Measurements from ENCODE around the gene DLG2.
"Not testable (repeated sequence)": the region's sequence is repeated elsewhere in the genome, so short reads cannot be mapped to it uniquely, and the experiment has no call there.

DLG2 gene

GRCh38 chr11:83809274-83809673 is 1817.9 kb downstream of the DLG2 start:
- no peak for DNase-seq

- DNase-seq = no peak
Measured at GRCh38 chr11:83801799-83802198, 1825.3 kb downstream of the DLG2 start.

DNA sequence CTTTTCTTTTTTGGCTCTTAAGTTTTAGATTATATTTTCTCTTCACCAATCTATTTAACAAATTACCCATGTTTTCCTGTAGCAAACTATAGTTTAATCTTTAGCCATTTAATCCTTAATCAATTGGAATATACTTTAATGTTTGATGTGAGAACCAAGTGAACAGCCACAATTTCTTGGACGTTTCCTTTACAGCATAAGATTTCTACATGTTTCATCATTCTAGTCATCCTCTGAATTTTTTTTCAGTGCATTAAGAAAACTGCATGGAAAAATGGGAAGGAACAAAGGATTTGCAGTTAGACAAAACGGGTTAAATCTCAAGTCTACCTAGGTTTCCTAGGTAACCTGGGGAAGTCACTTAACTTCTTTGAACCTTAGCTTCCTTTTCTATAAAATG is 1833.8 kb downstream of the DLG2 start:
- no peak for DNase-seq

GRCh38 chr11:83791557-83791956 is 1835.6 kb downstream of the DLG2 start:
- no peak for DNase-seq

- no peak for DNase-seq
Measured at GRCh38 chr11:83785942-83786341, 1841.2 kb downstream of the DLG2 start.

DNA sequence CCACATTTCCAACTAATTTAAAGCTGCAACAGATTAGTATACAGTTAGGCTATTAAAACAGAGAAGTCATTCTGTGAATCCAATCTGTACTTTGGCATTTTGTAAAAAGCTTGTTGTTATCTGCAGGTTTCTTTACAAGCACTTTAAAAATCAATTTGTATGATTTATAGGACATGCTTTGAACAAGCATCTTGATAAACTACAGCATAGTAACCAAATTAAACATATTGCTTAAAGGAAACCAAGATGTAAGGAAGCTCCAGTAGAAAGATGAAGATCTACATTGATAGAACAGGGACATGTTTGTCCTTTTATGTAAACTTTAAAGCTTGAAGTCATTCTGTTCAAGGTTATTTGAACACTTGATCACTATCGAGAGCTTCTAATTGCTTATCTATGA is 1842.7 kb downstream of the DLG2 start:
- no peak for DNase-seq

DNA sequence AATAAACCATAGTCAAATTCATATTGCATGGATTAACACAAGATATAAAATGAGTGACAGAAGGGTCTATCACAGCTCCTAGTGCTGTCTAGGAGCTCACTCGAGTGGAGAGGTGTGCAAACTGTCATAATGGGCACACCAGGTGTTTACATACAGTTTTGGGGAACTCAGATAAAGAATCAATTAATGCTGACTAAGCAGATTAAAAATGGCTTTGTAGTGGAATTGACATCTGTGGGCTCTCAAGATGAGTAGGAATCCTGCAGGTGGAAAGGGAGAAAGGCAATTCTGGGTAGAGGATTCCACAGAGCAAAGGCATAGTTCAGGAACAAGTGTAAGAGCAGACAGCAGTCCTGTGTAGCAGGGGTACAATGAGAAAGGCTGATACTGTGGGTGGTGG is 1844.8 kb downstream of the DLG2 start:
- DNase-seq = no peak

DNA sequence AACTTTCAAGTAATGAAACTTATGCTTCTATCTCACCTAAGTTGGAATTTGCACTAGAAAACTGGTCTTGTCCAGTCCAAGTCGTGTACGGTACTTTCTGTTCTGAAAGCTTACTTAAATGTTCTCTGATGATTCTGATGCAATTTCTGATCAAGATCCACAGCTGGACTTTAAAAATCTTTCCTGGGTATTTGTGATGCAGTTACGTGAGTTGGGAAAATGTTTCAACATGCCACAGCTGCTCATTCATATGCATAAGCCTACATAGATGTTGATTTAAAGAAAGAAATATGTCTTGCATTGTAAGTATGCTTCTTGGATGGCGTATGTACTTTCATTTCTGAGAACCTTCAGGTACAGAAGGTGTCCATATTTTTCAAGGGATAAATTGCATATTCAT is 1847.3 kb downstream of the DLG2 start:
- no peak for DNase-seq

DNA sequence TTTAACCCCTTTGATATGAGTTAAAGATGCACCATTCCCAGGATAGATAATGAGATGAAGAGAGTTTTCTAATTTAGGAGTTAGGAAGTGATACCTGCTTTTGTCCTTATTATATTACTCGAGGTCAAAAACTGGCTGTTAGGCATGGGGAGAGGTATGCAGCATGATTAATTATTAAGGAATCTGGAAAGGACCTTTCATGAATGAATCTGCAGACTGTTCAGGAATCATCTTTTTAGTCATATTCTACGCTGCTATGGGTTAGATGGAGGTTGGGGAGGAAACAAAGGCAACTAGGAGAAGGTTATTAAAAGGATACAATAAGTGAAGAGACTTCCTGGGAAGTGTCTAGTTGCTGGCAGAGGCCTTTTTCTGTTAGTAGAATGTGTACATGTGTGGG is 1848.5 kb downstream of the DLG2 start:
- DNase-seq = no peak

DNA sequence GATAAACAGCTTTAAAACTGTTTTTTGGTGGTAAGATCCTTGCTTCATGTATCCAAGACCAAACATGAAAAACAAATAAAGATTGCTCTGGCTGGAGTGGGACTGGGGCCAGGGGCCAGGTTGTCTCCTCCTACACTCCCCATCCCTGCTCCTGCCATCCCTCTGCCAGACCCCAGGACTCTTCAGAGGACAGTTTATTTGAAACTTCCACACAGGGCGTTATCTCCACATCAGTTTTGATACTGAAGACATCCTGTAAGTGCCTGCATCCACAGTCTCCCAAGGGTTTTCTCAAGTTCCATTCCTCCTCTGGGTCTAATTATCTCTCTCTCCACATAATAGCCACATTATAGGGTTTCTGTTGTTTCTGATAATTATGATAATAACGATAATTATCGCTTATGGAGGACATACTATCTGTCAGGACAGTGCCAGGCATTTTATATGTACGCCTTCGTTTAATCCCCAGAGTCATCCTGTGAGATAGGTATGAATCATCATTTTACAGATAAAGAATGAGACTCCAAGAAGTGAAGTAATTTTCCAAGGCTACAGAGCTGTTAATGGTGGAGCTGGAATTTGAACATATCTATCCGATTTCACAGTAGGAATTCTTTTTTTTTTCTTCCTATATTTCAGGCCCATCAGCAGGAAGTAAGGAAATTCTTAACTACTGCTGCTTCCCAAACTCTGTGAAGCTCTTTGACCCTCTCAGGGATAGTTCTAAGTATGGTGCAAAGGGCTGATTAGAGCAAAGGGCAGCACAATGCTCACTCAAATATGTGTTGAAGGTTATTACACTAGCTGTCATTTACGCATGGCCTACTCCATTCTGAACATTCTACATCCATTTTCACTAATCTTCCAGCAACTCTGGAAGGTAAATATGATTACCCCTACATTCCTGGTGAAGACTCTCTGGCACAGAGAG is 1852.9 kb downstream of the DLG2 start:
- DNase-seq = no peak

DNA sequence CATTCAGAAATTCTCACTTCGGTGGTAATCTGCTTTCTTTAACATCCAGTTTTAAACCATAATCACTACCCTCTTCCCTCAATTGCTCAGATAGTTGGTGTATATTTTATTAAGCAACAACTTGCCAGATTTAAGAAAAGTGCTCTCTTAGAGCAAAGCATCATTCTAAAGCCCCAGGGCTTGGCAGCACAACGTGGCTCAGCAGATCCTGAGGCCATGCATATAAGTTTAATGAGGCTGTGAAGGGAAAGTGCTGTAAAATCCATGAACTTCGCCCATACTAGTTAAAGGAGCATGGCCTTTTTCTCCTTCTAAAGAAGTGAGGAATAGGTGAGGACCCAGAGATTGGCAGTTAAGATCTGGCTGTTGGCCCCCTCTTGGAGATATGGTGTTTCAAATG is 1858.7 kb downstream of the DLG2 start:
- no peak for DNase-seq

GRCh38 chr11:83766932-83767331 is 1860.2 kb downstream of the DLG2 start:
- DNase-seq = no peak

DNA sequence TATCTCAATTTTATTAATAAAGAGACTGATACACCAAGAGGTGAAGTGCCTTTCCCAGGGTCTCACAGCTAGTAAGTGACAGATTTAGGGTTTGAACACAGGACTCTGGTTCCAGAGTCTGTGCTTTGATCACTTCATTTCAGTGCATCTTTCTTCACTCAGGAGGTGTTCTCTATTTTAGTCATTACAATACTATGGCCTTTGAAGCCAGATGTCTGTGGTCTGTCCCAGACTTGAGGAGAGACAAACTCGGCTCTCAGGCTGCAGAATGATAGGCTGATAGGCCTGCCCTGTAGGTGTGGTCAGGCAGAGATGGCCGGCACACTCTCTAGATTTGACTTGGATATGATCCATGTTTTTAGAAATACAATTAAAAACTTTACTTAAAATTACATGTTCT is 1862.5 kb downstream of the DLG2 start:
- DNase-seq = no peak

GRCh38 chr11:83760932-83761331 is 1866.2 kb downstream of the DLG2 start:
- DNase-seq = no peak

- no peak for DNase-seq
Measured at GRCh38 chr11:83759148-83759547, 1868.0 kb downstream of the DLG2 start.

- DNase-seq = no peak
Measured at GRCh38 chr11:83751041-83751440, 1876.1 kb downstream of the DLG2 start.

GRCh38 chr11:83746921-83747585 is 1880.1 kb downstream of the DLG2 start:
- no peak for DNase-seq

GRCh38 chr11:83744620-83745192 is 1882.4 kb downstream of the DLG2 start:
- no peak for DNase-seq

- DNase-seq = no peak
Measured at GRCh38 chr11:83736684-83737083, 1890.5 kb downstream of the DLG2 start.

DNA sequence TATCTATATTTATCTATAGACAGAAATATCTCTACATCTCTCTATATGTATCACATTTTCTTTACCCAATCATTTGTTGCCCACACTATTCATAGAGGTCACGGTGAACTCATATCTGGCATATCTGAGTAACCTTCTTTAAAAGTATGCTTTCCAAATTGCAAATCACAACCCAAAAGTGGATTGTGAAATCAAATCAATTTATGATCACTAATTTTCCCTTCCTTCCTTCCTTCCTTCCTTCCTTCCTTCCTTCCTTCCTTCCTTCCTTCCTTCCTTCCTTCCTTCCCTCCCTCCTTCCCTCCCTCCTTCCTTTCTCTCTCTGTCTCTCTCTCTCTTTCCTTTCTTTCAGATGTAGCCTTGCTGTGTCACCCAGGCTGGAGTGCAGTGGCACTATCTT is 1893.0 kb downstream of the DLG2 start:
- no peak for DNase-seq

GRCh38 chr11:83731288-83731687 is 1895.9 kb downstream of the DLG2 start:
- DNase-seq = not testable (repeated sequence)

GRCh38 chr11:83728281-83728680 is 1898.9 kb downstream of the DLG2 start:
- DNase-seq = no peak

DNA sequence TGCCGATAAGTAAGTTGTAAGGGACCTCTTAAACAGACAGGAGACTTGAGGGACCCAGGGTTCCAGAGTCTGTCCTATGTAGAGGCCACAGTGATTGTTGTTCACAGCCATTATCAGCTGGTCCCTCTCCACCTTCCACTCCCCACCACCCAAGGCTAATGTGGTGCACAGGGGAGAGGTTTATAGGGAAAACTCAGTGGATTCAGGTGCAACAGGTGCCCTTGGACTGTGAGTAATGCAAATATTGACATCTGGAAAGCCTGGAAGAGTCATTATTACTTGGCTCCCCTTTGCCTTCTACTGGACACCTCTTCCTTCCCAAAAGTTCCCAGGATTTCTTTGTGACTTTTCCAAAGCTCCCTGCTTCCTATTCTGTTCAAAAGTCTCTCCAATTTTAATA is 1899.9 kb downstream of the DLG2 start:
- no peak for DNase-seq

DNA sequence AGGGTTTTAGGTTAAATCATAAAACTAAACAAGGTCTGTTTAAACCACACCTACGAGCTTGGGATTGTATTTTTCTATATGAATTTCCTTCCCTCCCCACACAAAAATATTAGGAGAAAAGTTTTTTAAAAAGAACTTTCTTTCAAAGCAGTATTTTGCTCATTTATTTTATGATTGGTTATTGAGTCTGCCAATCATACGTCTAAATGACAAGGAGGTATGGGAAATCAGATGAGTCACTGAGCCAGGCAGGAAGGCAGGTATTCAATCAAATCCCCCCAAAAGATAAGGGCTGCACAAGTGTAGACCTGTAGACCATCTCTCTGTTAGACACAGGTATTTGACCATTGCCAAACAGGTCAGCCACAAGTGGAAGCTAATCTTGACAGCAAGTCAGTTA is 1900.8 kb downstream of the DLG2 start:
- DNase-seq = no peak
